GM12873 (cell line): ENCODE measurements around the gene NEURL2.

ENCODE experiments used
- CTCF ChIP-seq: IDR thresholded peaks from 2 replicates; pipeline ENCODE4 v1.5.1; 2012; ENCODE audit warnings: low read depth, mild to moderate bottlenecking, moderate library complexity, low read length, control low read depth; ENCODE audit not compliant: insufficient read depth; ENCODE audit errors: missing control alignments

The NEURL2 gene

GRCh38 chr20:45899046-45899835, 8.2 kb upstream of the NEURL2 start:
- no peak for TF ChIP-seq CTCF

- TF ChIP-seq CTCF = no peak
These were observed 7.3 kb upstream of the NEURL2 start for GRCh38 chr20:45898285-45898684.

GRCh38 chr20:45897692-45898091, 6.7 kb upstream of the NEURL2 start:
- TF ChIP-seq CTCF = no peak

GRCh38 chr20:45897289-45897688, 6.3 kb upstream of the NEURL2 start:
- no peak for TF ChIP-seq CTCF

- no peak for TF ChIP-seq CTCF
These were observed 5.7 kb upstream of the NEURL2 start for GRCh38 chr20:45896641-45897161.

GRCh38 chr20:45894797-45895196, 3.8 kb upstream of the NEURL2 start:
- no peak for TF ChIP-seq CTCF

- no peak for TF ChIP-seq CTCF
These were observed 2.8 kb upstream of the NEURL2 start for GRCh38 chr20:45893831-45894230.
